Measurements from ENCODE around the gene ZBTB2.

ZBTB2 gene

GRCh38 chr6:151341476-151342195 lies 49.7 kb downstream of the ZBTB2 start:
- Histone ChIP-seq H3K36me3 (ENCODE audit: insufficient read depth, insufficient read length, low read length) (peaks cover 9% of the 10 kb centered on the region), H3K4me1 (ENCODE audit: insufficient read depth, insufficient read length) (no peaks in the 10 kb centered on the region), H3K4me3 (ENCODE audit: insufficient read length, low read depth) (no peak overlapping the region), H3K9me3 (ENCODE audit: insufficient read depth, low read length) (no peaks in the 10 kb centered on the region), H3K9ac (ENCODE audit: insufficient read length, low read depth) (no peak overlapping the region), H3K27me3 (ENCODE audit: insufficient read depth, insufficient read length) (no peaks in the 10 kb centered on the region)
- no peak for DNase-seq (ENCODE audit: low read depth, low spot score)
- TF ChIP-seq SUZ12 (IDR thresholded peaks at IDR 0.05; ENCODE audit: extremely low read depth, insufficient read depth, insufficient read length) (no peak), ZNF274 (IDR thresholded peaks at IDR 0.05; ENCODE audit: low read depth, low read length) (no peak), YY1 (IDR thresholded peaks at IDR 0.05; ENCODE audit: insufficient read depth, insufficient read length) (no peak)

GRCh38 chr6:151340219-151340978 lies 51.0 kb downstream of the ZBTB2 start:
- Histone ChIP-seq H3K27me3 (ENCODE audit: insufficient read depth, insufficient read length) (no peaks in the 10 kb centered on the region), H3K9me3 (ENCODE audit: insufficient read depth, low read length) (no peaks in the 10 kb centered on the region), H3K4me1 (ENCODE audit: insufficient read depth, insufficient read length) (no peaks in the 10 kb centered on the region), H3K36me3 (ENCODE audit: insufficient read depth, insufficient read length, low read length) (peaks cover 9% of the 10 kb centered on the region), H3K4me3 (ENCODE audit: insufficient read length, low read depth) (no peak overlapping the region), H3K9ac (ENCODE audit: insufficient read length, low read depth) (no peak overlapping the region)
- no peak for DNase-seq (ENCODE audit: low read depth, low spot score)
- TF ChIP-seq ZNF274 (IDR thresholded peaks at IDR 0.05; ENCODE audit: low read depth, low read length), result no peak
- no peak for TF ChIP-seq SUZ12 (IDR thresholded peaks at IDR 0.05; ENCODE audit: extremely low read depth, insufficient read depth, insufficient read length)
- TF ChIP-seq YY1 (IDR thresholded peaks at IDR 0.05; ENCODE audit: insufficient read depth, insufficient read length), result no peak

GRCh38 chr6:151339369-151339768 lies 52.0 kb downstream of the ZBTB2 start:
- no peak for TF ChIP-seq SUZ12 (IDR thresholded peaks at IDR 0.05; ENCODE audit: extremely low read depth, insufficient read depth, insufficient read length)
- no peak for TF ChIP-seq YY1 (IDR thresholded peaks at IDR 0.05; ENCODE audit: insufficient read depth, insufficient read length)
- TF ChIP-seq ZNF274 (IDR thresholded peaks at IDR 0.05; ENCODE audit: low read depth, low read length), result no peak
- peaks cover 9% of the 10 kb centered on the region for H3K36me3 ChIP-seq (ENCODE audit: insufficient read depth, insufficient read length, low read length)
- H3K27me3 ChIP-seq (ENCODE audit: insufficient read depth, insufficient read length), result no peaks in the 10 kb centered on the region
- no peak for DNase-seq (ENCODE audit: low read depth, low spot score)
- H3K9ac ChIP-seq (ENCODE audit: insufficient read length, low read depth), result no peak overlapping the region
- no peaks in the 10 kb centered on the region for H3K9me3 ChIP-seq (ENCODE audit: insufficient read depth, low read length)
- no peak overlapping the region for H3K4me3 ChIP-seq (ENCODE audit: insufficient read length, low read depth)
- no peaks in the 10 kb centered on the region for H3K4me1 ChIP-seq (ENCODE audit: insufficient read depth, insufficient read length)

- Histone ChIP-seq H3K36me3 (ENCODE audit: insufficient read depth, insufficient read length, low read length) (peaks cover 9% of the 10 kb centered on the region), H3K4me3 (ENCODE audit: insufficient read length, low read depth) (no peak overlapping the region), H3K9ac (ENCODE audit: insufficient read length, low read depth) (no peak overlapping the region), H3K9me3 (ENCODE audit: insufficient read depth, low read length) (no peaks in the 10 kb centered on the region), H3K4me1 (ENCODE audit: insufficient read depth, insufficient read length) (no peaks in the 10 kb centered on the region), H3K27me3 (ENCODE audit: insufficient read depth, insufficient read length) (no peaks in the 10 kb centered on the region)
- TF ChIP-seq YY1 (IDR thresholded peaks at IDR 0.05; ENCODE audit: insufficient read depth, insufficient read length) (no peak), SUZ12 (IDR thresholded peaks at IDR 0.05; ENCODE audit: extremely low read depth, insufficient read depth, insufficient read length) (no peak), ZNF274 (IDR thresholded peaks at IDR 0.05; ENCODE audit: low read depth, low read length) (no peak)
- no peak for DNase-seq (ENCODE audit: low read depth, low spot score)
These were observed 52.6 kb downstream of the ZBTB2 start for GRCh38 chr6:151338651-151339200.

- no peaks in the 10 kb centered on the region for H3K9me3 ChIP-seq (ENCODE audit: insufficient read depth, low read length)
- no peaks in the 10 kb centered on the region for H3K27me3 ChIP-seq (ENCODE audit: insufficient read depth, insufficient read length)
- no peak overlapping the region for H3K4me3 ChIP-seq (ENCODE audit: insufficient read length, low read depth)
- H3K4me1 ChIP-seq (ENCODE audit: insufficient read depth, insufficient read length), result no peaks in the 10 kb centered on the region
- TF ChIP-seq SUZ12 (IDR thresholded peaks at IDR 0.05; ENCODE audit: extremely low read depth, insufficient read depth, insufficient read length) (no peak), YY1 (IDR thresholded peaks at IDR 0.05; ENCODE audit: insufficient read depth, insufficient read length) (no peak), ZNF274 (IDR thresholded peaks at IDR 0.05; ENCODE audit: low read depth, low read length) (no peak)
- no peak overlapping the region for H3K9ac ChIP-seq (ENCODE audit: insufficient read length, low read depth)
- DNase-seq (ENCODE audit: low read depth, low spot score), result no peak
- H3K36me3 ChIP-seq (ENCODE audit: insufficient read depth, insufficient read length, low read length), result peaks cover 9% of the 10 kb centered on the region
These were observed 55.4 kb downstream of the ZBTB2 start for GRCh38 chr6:151335930-151336329.

GRCh38 chr6:151330130-151330696 lies 61.1 kb downstream of the ZBTB2 start:
- H3K9me3 ChIP-seq (ENCODE audit: insufficient read depth, low read length), result no peaks in the 10 kb centered on the region
- H3K4me3 ChIP-seq (ENCODE audit: insufficient read length, low read depth), result no peak overlapping the region
- DNase-seq (ENCODE audit: low read depth, low spot score), result no peak
- no peaks in the 10 kb centered on the region for H3K4me1 ChIP-seq (ENCODE audit: insufficient read depth, insufficient read length)
- no peaks in the 10 kb centered on the region for H3K36me3 ChIP-seq (ENCODE audit: insufficient read depth, insufficient read length, low read length)
- no peak overlapping the region for H3K9ac ChIP-seq (ENCODE audit: insufficient read length, low read depth)
- H3K27me3 ChIP-seq (ENCODE audit: insufficient read depth, insufficient read length), result no peaks in the 10 kb centered on the region
- no peak for TF ChIP-seq SUZ12 (IDR thresholded peaks at IDR 0.05; ENCODE audit: extremely low read depth, insufficient read depth, insufficient read length)
- no peak for TF ChIP-seq ZNF274 (IDR thresholded peaks at IDR 0.05; ENCODE audit: low read depth, low read length)
- no peak for TF ChIP-seq YY1 (IDR thresholded peaks at IDR 0.05; ENCODE audit: insufficient read depth, insufficient read length)

GRCh38 chr6:151327101-151327500 lies 64.3 kb downstream of the ZBTB2 start:
- Histone ChIP-seq H3K27me3 (ENCODE audit: insufficient read depth, insufficient read length) (no peaks in the 10 kb centered on the region), H3K4me3 (ENCODE audit: insufficient read length, low read depth) (no peak overlapping the region), H3K9me3 (ENCODE audit: insufficient read depth, low read length) (no peaks in the 10 kb centered on the region), H3K9ac (ENCODE audit: insufficient read length, low read depth) (no peak overlapping the region), H3K4me1 (ENCODE audit: insufficient read depth, insufficient read length) (no peaks in the 10 kb centered on the region), H3K36me3 (ENCODE audit: insufficient read depth, insufficient read length, low read length) (no peaks in the 10 kb centered on the region)
- no peak for DNase-seq (ENCODE audit: low read depth, low spot score)
- TF ChIP-seq ZNF274 (IDR thresholded peaks at IDR 0.05; ENCODE audit: low read depth, low read length), result no peak
- TF ChIP-seq YY1 (IDR thresholded peaks at IDR 0.05; ENCODE audit: insufficient read depth, insufficient read length), result no peak
- TF ChIP-seq SUZ12 (IDR thresholded peaks at IDR 0.05; ENCODE audit: extremely low read depth, insufficient read depth, insufficient read length), result no peak
